GM21528 (cell line): ENCODE measurements around the gene ARNT2.

Source experiments
- ATAC-seq: cut with Tn5 transposase; IDR thresholded peaks from one replicate; pipeline ENCODE4 v1.9.1; 2021; ENCODE audit warnings: mild to moderate bottlenecking, moderate library complexity; ENCODE audit not compliant: unreplicated experiment, low FRiP score

Gene ARNT2

DNA sequence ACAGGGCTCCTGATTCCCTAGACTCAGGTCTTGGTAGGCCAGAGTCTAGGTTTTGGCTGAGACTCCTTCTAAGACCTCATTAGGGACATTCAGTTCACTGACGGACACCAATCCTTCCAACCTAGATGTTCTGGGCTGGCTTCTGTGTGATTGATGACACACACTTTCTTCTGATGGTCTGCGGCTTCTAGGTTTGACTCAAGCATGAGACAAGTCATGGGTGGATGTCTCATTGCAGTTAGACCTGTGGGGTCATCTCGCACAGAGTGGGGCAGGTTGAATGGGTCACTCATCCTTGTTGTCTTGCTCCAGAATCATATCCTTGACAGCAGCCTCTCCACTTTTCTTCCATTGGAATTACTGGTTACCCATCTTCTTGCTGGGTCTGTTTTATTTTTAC is 35.8 kb downstream of the ARNT2 start:
- ATAC-seq, result no peak

- ATAC-seq, result no peak
These were observed 36.9 kb downstream of the ARNT2 start for GRCh38 chr15:80441041-80441440.

DNA sequence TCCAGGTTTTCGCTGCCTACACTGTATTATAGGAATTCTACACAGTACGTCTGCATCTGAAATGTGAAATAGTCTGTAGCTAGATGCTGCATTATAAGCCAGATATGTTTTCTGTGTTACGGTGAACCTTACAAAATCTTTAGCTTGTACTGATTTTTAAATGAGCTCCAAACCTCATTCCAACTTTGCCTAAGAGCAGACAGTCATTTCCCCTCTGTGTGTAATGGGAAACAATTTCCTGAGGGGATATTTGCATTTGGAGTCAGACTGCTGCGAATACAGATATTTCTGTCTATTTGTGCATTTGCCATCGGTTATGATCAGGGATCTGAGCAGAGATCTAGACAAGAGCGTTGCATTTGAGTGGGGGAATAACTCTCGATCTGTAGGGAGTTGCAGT is 37.5 kb downstream of the ARNT2 start:
- ATAC-seq, result no peak

- ATAC-seq, result no peak
These were observed 38.7 kb downstream of the ARNT2 start for GRCh38 chr15:80442728-80443403.

GRCh38 chr15:80444680-80445251 is 40.6 kb downstream of the ARNT2 start:
- no peak for ATAC-seq

DNA sequence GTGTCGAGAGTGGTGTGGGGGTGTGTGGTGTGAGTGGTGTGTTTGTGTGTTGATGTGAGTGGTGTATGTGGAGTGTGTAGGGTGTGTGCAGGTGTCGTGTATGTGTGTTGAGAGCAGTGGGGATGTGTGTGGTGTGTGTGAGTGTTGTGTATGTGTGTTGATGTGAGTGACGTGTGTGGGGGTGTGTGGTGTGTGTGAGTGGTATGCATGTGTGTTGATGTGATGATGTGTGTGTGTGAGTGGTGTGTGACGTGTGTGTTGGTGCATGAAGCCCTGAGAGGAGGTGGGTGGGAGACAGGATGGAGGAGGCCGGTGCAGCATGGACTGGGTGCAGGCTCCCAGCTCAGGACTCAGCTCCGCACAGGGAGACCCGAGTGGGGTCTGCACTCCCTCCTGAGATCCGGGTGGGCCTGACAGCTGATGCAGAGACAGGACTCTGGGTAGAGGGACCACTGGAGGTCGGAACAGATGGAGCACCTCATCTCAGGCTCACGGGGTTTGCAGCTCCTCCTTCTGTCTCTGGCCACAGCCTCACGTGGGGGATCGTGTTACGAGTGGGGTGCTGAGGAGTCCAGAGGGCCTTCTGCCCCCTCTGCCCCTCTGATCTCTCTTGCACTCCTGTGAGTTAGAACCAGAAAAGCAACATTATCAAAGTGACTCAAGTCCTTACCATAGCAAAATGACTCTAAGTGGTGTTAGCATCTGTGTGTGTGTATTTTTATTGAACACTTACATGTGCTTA is 41.3 kb downstream of the ARNT2 start:
- ATAC-seq, result no peak

DNA sequence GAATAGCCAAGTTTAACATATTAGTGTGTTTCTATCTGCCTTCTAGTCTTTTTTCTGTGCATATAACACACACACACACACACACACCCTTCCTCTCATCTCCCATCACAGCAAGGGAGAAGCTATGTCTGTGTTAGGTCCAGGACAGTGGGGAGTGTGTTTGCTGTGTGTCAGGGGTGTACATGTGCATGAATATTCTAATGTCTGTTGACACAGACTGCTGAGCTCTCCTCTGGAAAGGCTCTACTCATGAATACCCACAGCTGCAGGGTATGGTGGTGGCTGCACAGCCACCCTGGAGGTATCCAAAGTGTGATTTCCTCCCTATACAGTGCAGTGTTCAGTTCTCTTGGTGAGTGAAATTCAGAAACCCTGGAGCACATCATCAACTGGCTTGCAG is 42.9 kb downstream of the ARNT2 start:
- ATAC-seq, result no peak

DNA sequence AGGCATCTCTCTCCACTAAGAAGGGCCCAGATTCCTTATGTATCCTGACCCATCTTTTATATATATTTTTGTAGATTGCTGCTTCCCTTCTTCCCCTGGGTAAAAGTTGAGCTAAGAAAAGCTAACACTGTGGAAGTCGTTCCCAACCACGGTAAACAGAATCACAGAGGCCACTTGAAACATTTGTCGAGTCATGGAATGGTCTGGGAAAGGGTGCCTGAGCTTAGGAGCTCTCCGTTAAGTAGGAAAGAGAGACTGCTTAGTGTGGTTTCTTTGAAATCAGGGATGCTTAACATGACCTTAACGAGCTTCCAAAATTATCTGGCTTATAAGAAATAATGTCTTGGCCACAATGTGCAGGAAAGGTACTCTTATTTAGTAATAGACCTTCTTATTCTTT is 45.6 kb downstream of the ARNT2 start:
- ATAC-seq, result no peak

DNA sequence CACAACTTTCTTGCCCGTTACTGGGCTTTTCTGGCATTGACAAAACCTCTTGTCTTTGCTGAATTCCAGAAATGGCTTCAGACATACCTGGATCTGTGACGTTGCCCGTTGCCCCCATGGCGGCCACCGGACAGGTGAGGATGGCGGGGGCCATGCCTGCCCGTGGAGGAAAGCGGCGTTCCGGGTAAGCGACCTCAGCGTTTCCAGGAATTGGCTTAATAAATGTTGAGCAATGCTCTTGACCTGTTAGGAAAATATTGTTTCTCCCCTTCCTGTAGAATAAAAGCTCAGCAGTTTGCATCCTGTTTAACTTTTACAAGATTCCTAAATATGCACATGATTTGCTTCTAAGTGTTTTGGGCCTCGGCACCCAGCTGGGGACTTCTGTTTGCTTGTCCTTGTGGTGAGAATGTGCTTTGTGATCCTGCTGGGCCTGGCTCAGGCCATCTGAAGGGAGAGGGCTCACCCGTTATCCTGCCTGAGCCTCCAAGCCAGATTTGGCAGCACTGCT is 46.7 kb downstream of the ARNT2 start:
- no peak for ATAC-seq

DNA sequence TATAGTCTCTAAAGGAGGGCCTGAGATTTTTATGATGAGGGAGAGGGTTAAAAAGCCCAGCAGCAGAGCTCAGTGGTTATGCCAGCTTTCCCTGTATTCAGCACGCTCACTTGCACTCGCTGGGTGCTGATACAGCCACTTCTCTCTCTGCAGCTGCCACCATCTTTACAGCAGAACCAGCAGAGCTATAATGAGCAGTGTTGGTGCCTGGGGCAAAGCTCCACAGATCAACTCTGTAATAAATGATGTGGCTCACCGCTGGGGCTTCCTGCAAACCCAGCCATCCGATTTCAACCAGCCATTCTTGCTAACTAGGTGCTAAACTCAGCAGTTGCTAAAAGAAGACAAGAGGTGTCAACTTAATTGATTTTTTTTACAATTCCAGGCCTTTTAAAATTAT is 48.0 kb downstream of the ARNT2 start:
- ATAC-seq, result no peak

GRCh38 chr15:80455051-80455648 is 51.0 kb downstream of the ARNT2 start:
- ATAC-seq, result no peak

DNA sequence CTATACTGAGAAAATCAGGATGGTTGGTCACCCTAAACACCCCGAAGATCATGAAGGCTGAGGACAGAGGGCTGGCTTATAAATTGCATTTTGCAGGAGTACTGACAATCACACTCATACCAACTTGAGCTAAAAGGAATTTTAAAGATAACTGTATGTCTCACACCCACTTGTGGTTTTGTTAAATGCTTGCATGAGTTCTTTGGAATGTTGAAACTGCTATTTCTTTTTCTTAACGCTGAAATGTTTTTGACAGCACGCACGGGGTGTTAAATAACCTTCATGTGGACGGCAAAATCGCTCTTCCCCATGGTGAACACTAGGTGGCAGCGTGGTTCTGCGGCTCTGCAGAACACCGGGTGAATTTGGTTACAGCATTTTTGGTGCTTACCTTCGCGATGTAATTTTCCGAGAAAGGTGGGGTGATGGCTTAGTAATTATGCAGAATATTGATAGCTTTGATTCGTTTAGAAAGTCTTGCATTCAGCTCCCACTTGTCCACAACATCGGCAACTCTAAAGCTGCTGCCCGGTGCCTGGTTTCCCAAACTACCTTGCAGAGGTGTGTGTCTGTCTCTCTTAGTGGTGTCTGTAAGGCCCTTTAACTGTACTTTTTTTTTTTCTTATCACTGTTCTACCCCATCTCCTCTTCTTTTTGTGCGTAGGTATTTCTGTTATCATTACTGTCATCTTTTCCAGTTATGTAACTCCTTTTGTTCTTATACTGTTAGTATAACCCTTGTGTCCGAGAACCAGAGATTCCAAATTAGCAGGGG is 51.7 kb downstream of the ARNT2 start:
- ATAC-seq, result peak; percentile 73

DNA sequence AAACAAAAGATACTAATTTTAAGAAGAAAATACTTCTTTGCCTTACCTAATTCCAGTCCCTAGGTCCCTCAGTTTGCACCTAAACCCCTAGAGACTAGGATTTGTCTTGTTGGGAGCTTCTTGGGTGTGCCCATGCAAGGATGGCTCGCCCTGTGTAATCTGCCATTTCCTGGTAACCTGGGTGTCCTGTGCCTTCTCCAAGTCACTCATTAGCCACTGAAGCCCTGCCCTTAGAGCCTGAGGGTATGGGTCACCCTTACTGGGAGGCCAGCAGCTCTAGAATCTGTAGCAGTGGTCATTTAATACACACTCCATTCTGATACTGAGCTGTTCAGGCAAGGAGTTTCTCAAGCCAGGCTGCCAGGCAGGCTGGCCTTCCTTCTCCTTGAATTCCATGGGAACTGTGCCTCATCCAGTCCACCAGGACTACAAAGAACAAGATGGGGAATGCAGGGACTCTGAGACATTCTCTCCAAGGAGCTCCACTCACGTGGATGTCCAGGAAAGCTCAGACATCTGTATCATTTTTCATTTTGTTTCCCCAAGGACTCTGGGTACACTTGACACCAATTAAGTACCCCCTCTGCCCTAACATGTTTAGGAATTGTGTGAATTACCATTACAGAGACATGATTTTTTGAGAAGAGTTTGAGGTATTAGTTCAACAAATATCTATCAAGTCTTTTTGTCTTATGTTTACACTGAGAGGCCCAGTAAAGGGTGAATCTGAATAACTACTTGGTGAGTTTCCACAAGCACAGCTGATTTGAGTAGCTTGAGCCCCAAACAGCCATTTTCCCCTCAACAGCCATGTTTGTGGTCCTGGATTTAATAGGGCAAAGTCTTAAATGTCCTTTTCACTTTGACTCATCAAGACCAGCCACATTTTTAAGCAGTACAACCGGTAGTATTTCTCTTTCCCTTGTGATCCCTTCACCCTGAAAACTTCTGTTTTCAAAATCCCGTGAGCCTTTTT is 52.6 kb downstream of the ARNT2 start:
- no peak for ATAC-seq

GRCh38 chr15:80457896-80458295 is 53.7 kb downstream of the ARNT2 start:
- no peak for ATAC-seq

DNA sequence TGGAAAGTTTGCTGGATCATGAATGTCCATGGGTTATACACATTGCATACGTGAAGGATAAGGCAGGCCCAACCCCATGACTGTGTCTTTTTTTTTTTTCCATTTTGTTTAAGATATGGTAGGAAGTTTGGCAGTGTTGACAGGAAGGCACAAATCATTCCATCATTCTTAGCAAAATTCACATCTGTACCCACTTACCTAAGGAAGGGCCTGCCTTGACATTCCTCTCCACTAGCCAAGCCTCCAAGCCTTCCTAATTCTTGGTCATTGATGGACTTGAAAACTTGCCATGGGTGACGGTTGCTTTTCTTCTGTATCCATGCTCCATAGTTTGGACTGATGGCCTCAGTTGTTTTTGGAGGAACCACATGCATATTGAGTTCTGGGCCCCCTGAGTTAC is 54.4 kb downstream of the ARNT2 start:
- no peak for ATAC-seq

DNA sequence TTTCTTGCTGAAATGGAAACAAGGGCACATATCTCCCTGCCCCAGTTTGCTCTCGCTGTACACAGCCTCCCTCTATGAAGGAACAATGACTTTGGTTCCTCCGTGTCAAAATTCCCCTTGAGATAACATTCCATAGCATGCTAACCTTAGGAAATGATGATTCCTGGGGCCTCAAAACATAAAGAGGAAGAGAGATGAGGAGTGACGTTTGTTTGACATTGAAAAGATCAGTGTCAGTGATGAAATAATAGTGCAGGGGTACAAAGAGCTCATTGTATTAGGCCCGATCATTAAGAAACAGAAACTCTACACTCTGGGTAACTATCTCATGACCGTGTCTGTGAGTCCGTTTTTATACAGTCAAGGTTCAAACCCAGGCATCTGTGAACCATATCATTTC is 55.2 kb downstream of the ARNT2 start:
- no peak for ATAC-seq

- no peak for ATAC-seq
These were observed 55.6 kb downstream of the ARNT2 start for GRCh38 chr15:80459818-80460217.

DNA sequence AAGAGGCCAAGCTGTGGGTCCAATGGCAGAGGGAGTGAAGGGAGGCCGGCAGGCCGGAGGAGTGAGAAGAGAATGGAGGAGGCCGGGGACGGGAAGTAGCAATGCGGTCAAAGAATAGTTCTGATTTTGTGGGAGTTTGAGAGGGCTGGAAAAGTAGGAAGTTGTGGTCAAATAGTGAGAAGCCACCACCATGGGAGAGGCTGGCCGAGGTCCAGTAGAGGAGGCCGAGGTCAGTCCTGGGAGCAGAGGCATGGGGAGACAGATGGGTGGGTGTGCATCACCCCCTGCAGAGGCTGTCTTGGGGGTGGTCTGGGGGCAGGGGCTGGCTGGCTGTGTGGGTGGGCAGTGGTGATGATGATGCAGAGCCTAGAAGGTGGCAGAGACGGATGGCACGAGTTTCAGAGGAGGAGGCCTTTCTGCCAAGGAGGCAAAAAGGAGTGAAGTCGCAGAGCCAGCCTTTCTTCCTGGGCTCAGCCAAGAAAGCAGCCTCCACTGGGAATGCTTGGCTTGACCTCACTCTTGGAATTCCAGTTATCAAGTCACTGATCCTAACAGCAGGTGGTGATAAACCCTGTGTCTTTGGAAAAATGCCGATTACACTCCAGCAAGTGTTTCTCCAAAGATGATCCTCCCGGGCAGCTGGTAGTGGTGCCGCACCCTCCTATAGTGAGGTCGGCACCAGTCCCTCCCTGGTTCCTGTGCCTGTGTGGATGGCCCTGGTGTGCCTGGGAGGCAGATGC is 57.3 kb downstream of the ARNT2 start:
- ATAC-seq, result no peak

GRCh38 chr15:80462111-80462510 is 57.9 kb downstream of the ARNT2 start:
- ATAC-seq, result no peak
